SK-N-MC (cell line): ENCODE data around the gene CDC42EP4.
A peak's percentile ranks its signal among the peaks of the same experiment; 100 is the strongest.

Experiments
- DNase-seq: peaks from one replicate; pipeline ENCODE4 v3.0.0-alpha.2; 2011; ENCODE audit warnings: low read depth, low spot score
- H3K27ac ChIP-seq: fragments of 200-600 bp; sonication (generic); 2 replicates; pipeline ENCODE4 v1.5.1; 2016; ENCODE audit warnings: mixed run types
- H3K36me3 ChIP-seq: fragments of 200-600 bp; sonication (generic); 2 replicates; pipeline ENCODE4 v1.6.1; 2017; ENCODE audit warnings: antibody characterized with exemption, low read length, mixed read lengths; ENCODE audit not compliant: insufficient read depth
- H3K4me3 ChIP-seq: fragments of 200-600 bp; sonication (generic); 2 replicates; pipeline ENCODE4 v1.5.1; 2016
- H3K9ac ChIP-seq: fragments of 200-600 bp; sonication (generic); 2 replicates; pipeline ENCODE4 v1.8.0; 2017; ENCODE audit warnings: mixed run types, mixed read lengths; ENCODE audit not compliant: insufficient read length
- H3K9me3 ChIP-seq: fragments of 200-600 bp; sonication (generic); 2 replicates; pipeline ENCODE4 v1.6.1; 2017; ENCODE audit warnings: low read depth, mild to moderate bottlenecking, antibody characterized with exemption, low read length, moderate library complexity, mixed read lengths
- EZH2 ChIP-seq: fragments of 200-600 bp; sonication (generic); IDR thresholded peaks from one replicate; pipeline ENCODE4 v1.6.1; 2017; ENCODE audit warnings: antibody characterized with exemption
- FOXP2 ChIP-seq: optimal IDR thresholded peaks from 2 replicates; pipeline ENCODE3; 2011; ENCODE audit warnings: mild to moderate bottlenecking, moderate library complexity; ENCODE audit not compliant: insufficient read depth; ENCODE audit errors: extremely low read length, control extremely low read depth
- POLR2AphosphoS5 ChIP-seq: IDR thresholded peaks from 2 replicates; pipeline ENCODE4 v1.6.1; 2012; ENCODE audit warnings: mild to moderate bottlenecking, low read depth, low read length, borderline replicate concordance

CDC42EP4 gene

GRCh38 chr17:73300392-73300791, 11.4 kb downstream of the CDC42EP4 start:
- H3K4me3 ChIP-seq: no peak overlapping the region
- H3K36me3 ChIP-seq: no peaks in the 10 kb centered on the region
- H3K27ac ChIP-seq: peak overlapping the region; percentile 85; the same call in 1 of the 2 replicates
- H3K9ac ChIP-seq: no peak overlapping the region
- DNase-seq: no peak
- TF ChIP-seq POLR2AphosphoS5: no peak
- no peak for TF ChIP-seq EZH2
- TF ChIP-seq FOXP2: no peak
- no peaks in the 10 kb centered on the region for H3K9me3 ChIP-seq

- Histone ChIP-seq H3K36me3 (no peaks in the 10 kb centered on the region), H3K9me3 (no peaks in the 10 kb centered on the region), H3K27ac (no peak overlapping the region), H3K4me3 (no peak overlapping the region), H3K9ac (no peak overlapping the region)
- TF ChIP-seq FOXP2 (no peak), POLR2AphosphoS5 (no peak), EZH2 (no peak)
- no peak for DNase-seq
Measured at GRCh38 chr17:73297934-73298861, 13.6 kb downstream of the CDC42EP4 start.

GRCh38 chr17:73293480-73293911, 18.3 kb downstream of the CDC42EP4 start:
- Histone ChIP-seq H3K9ac (no peak overlapping the region), H3K27ac (no peak overlapping the region), H3K4me3 (no peak overlapping the region), H3K36me3 (no peaks in the 10 kb centered on the region), H3K9me3 (no peaks in the 10 kb centered on the region)
- no peak for DNase-seq
- TF ChIP-seq EZH2 (no peak), FOXP2 (no peak), POLR2AphosphoS5 (no peak)

GRCh38 chr17:73293031-73293430, 18.8 kb downstream of the CDC42EP4 start:
- no peak overlapping the region for H3K4me3 ChIP-seq
- H3K27ac ChIP-seq: no peak overlapping the region
- TF ChIP-seq POLR2AphosphoS5: no peak
- TF ChIP-seq FOXP2: no peak
- TF ChIP-seq EZH2: no peak
- H3K9me3 ChIP-seq: no peaks in the 10 kb centered on the region
- H3K36me3 ChIP-seq: no peaks in the 10 kb centered on the region
- DNase-seq: no peak
- no peak overlapping the region for H3K9ac ChIP-seq

GRCh38 chr17:73292031-73292531, 19.7 kb downstream of the CDC42EP4 start:
- TF ChIP-seq EZH2 (no peak), FOXP2 (no peak), POLR2AphosphoS5 (no peak)
- no peak for DNase-seq
- H3K4me3 ChIP-seq: no peak overlapping the region
- H3K27ac ChIP-seq: no peak overlapping the region
- no peaks in the 10 kb centered on the region for H3K36me3 ChIP-seq
- H3K9me3 ChIP-seq: no peaks in the 10 kb centered on the region
- H3K9ac ChIP-seq: no peak overlapping the region

GRCh38 chr17:73291260-73291801, 20.5 kb downstream of the CDC42EP4 start:
- no peak overlapping the region for H3K9ac ChIP-seq
- no peaks in the 10 kb centered on the region; the same call in 1 of the 2 replicates for H3K36me3 ChIP-seq
- TF ChIP-seq FOXP2: no peak
- TF ChIP-seq EZH2: no peak
- no peak for TF ChIP-seq POLR2AphosphoS5
- no peaks in the 10 kb centered on the region for H3K9me3 ChIP-seq
- H3K4me3 ChIP-seq: no peak overlapping the region
- no peak overlapping the region for H3K27ac ChIP-seq
- DNase-seq: no peak

- no peak for DNase-seq
Measured at GRCh38 chr17:73290399-73291259, 21.2 kb downstream of the CDC42EP4 start.

GRCh38 chr17:73289549-73290254, 22.1 kb downstream of the CDC42EP4 start:
- Histone ChIP-seq H3K9ac (no peak overlapping the region), H3K9me3 (no peaks in the 10 kb centered on the region), H3K4me3 (no peak overlapping the region), H3K36me3 (no peaks in the 10 kb centered on the region; the same call in 1 of the 2 replicates), H3K27ac (no peak overlapping the region)
- TF ChIP-seq EZH2 (no peak), FOXP2 (no peak), POLR2AphosphoS5 (no peak)
- no peak for DNase-seq

More at GRCh38 chr17:73290399-73291259, 21.2 kb downstream of the CDC42EP4 start:
- no peaks in the 10 kb centered on the region; the same call in 1 of the 2 replicates for H3K36me3 ChIP-seq
- H3K27ac ChIP-seq: no peak overlapping the region
- H3K9ac ChIP-seq: no peak overlapping the region
- H3K9me3 ChIP-seq: no peaks in the 10 kb centered on the region
- H3K4me3 ChIP-seq: no peak overlapping the region
- no peak for TF ChIP-seq POLR2AphosphoS5
- TF ChIP-seq EZH2: no peak
- no peak for TF ChIP-seq FOXP2
